Neural cell (in vitro differentiated cells): ENCODE results near the gene ADGRG6.

Experiments
- CTCF ChIP-seq: fragments of 450-650 bp; IDR thresholded peaks from 2 replicates; pipeline ENCODE4 v1.5.1; 2014; ENCODE audit warnings: antibody characterized with exemption, mild to moderate bottlenecking, moderate library complexity; ENCODE audit not compliant: poor library complexity, severe bottlenecking
- EZH2 ChIP-seq: fragments of 200-600, 300-800 bp; shearing (Covaris generic), sonication (generic); IDR thresholded peaks from 2 replicates; pipeline ENCODE4 v1.6.1; 2014; ENCODE audit warnings: antibody characterized with exemption, low read length, borderline replicate concordance, mild to moderate bottlenecking; ENCODE audit not compliant: insufficient read depth, poor library complexity, severe bottlenecking
- MXI1 ChIP-seq: fragments of 450-650 bp; conservative IDR thresholded peaks from 2 replicates; pipeline ENCODE4 v1.6.1; 2014; ENCODE audit warnings: antibody characterized with exemption, mild to moderate bottlenecking; ENCODE audit not compliant: poor library complexity, severe bottlenecking
- POLR2AphosphoS5 ChIP-seq: IDR thresholded peaks from 2 replicates; pipeline ENCODE4 v1.6.1; 2012
- TAF1 ChIP-seq: IDR thresholded peaks from 2 replicates; pipeline ENCODE4 v1.6.1; 2012; ENCODE audit warnings: low read depth

GRCh38 chr6:142485256-142485655 lies 183.4 kb downstream of the ADGRG6 start:
- TF ChIP-seq POLR2AphosphoS5 (no peak), CTCF (no peak), TAF1 (no peak), MXI1 (no peak), EZH2 (no peak)
